ENCODE results near the gene ABCA12. TPM values are rescaled to one million over a fixed set of nuclear protein-coding genes. Genes with fewer than 3 reads are reported as not detected.

ABCA12 gene
- total RNA-seq, 1 donor from 2014 or later, result not detected

GRCh38 chr2:215120401-215120800 is 18.0 kb downstream of the ABCA12 start:
- no peak for DNase-seq (ENCODE audit: low spot score)

DNA sequence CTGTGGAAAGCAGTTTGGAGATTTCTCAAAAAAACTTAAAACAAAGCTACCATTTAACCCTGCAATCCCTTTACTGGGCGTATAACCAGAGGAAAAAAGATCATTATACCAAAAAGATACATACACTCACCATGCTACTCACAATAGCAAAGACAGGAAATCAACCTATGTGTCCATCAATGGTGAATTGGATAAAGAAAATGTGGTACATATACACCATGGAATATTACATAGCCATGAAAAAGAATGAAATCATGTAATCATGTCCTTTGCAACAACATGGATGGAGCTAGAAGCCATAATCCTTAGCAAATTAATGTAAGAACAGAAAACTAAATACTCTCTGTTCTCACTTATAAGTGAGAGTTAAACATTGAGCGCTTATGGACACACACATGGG is 18.6 kb downstream of the ABCA12 start:
- DNase-seq (ENCODE audit: low spot score), result no peak

DNA sequence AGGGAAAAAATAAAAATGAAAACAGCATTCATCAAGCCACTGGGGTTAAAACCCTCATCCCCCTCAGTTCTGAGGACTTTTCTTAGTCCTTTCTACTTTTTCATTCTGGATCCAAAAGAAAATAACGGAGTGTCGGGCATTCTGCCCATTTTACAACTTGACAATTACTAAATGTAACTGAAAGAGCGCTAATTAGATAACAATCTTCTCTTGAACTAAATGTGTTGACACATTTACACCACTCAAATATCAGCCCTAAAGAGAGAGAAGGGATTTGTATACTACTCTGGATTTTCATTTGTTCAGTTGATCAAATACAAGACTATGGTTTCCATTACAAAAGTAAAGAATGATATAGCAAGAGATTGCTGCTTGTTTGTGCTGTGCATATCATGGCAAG is 27.5 kb downstream of the ABCA12 start:
- no peak for DNase-seq (ENCODE audit: low spot score)

- no peak for DNase-seq (ENCODE audit: low spot score)
Measured at GRCh38 chr2:215107216-215108056, 31.0 kb downstream of the ABCA12 start.

GRCh38 chr2:215105607-215106354 is 32.6 kb downstream of the ABCA12 start:
- DNase-seq (ENCODE audit: low spot score), result no peak

- DNase-seq (ENCODE audit: low spot score), result no peak
Measured at GRCh38 chr2:215104226-215104625, 34.2 kb downstream of the ABCA12 start.

DNA sequence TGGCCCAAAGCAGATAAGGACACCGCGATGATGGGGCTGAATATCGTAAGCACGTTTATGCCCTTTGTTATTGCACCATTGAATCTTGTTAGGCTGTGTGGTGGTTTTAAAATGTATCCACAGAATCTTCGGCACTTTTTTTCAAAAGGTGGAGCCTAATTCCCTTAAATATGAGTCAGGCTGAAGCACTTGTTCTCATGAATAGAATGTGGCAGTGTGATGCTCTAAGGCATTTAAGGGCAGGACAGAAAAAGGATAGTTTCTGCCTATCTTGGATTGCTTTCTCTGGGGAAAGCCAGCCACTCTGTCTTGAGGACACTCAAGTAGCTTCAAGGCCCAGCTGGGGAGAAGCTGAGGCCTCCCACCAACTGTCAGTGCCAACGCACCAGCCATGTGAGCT is 39.6 kb downstream of the ABCA12 start:
- DNase-seq (ENCODE audit: low spot score), result no peak

DNA sequence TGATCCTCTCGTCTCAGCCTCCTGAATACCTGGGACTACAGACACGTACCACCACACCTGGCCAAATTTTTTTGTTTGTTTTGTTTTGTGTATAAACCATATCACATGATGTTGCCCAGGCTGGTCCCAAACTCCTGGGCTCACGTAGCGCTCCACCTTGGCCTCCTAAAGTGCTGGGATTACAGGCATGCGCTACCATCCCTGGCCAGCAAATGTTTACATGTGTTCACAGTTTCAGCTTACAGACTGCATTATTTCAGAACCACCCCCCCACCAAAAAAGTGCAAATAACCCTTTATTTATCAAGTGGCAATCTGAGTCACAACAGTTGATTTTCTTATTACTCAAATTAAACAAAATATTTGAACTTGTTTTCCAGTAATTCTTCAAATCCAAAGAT is 54.3 kb downstream of the ABCA12 start:
- no peak for DNase-seq (ENCODE audit: low spot score)

- no peak for DNase-seq (ENCODE audit: low spot score)
Measured at GRCh38 chr2:215083146-215083545, 55.3 kb downstream of the ABCA12 start.

- DNase-seq (ENCODE audit: low spot score), result no peak
Measured at GRCh38 chr2:215082446-215082845, 56.0 kb downstream of the ABCA12 start.

GRCh38 chr2:215080545-215080944 is 57.9 kb downstream of the ABCA12 start:
- no peak for DNase-seq (ENCODE audit: low spot score)

DNA sequence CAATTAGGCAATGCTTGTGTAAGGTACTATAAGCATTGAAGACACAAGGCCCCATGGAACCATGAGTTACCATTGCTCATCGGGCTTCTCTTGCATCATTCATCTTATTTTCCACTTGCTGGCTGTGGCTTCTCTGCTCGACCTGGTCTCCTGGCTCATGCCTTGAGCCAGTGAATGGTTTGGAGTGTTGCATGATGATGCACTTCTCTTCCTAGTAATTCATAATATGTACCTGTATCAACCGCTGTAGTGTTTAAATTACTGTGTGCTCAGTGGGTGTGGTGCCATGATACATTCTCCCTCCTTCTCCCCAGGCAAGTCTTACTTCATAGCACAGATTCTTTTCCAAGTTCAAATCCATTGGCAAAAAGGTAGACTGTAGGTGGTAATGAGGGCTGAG is 66.8 kb downstream of the ABCA12 start:
- DNase-seq (ENCODE audit: low spot score), result no peak

DNA sequence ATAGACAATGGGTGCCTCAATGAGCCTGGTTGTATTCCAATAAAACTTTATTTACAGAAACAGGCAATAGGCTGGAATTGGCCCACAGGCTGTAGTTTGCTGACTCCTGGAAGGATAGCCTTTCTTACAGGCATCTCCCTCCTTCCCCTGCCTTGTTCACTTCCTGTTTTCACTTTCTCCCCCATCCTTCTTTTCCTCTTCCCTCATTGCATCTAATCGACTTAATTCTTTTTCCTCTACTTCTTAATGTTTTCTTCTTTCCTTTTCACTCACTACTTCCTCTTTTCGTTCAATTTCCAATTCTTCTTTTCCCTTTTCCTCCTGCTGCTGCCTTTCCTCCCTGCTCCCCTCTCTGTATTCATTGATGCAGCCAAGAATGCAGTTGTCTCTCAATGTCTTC is 70.0 kb downstream of the ABCA12 start:
- no peak for DNase-seq (ENCODE audit: low spot score)

DNA sequence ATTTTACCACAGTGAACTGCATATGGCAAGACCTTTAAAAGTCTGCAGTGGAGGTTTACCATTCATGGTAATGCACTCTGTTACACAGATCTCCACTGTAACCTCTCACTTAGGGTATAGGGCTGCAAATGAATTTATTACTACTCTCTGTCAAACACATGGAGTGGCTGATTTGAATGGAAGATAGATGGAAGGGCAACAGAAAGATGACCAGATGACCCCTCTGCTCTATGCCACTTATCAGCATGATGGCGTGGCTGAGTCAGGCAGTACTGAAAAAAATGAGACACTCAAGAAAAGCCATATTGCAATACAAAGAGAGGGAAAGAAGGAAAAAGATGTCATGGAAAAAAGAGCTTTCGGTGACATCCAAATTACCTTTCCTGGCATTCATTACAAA is 72.3 kb downstream of the ABCA12 start:
- no peak for DNase-seq (ENCODE audit: low spot score)

DNA sequence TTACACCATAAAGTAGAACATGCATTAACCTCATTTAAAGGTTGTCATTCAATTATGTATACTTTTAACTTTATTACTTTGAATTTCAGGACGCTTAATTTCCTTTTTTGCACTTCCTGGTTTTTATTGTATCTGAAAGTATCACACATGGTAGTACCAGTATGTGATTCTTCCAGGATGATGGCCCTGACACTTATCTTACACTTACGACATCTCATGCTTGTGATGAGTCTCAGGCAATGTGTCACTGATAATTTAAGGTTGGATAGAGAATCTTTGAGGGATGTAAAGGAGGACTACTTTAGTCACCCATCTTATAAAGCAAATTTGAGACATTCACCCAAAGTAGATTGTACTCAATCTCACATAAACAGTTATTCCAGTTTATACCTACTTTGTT is 74.9 kb downstream of the ABCA12 start:
- DNase-seq (ENCODE audit: low spot score), result no peak

DNA sequence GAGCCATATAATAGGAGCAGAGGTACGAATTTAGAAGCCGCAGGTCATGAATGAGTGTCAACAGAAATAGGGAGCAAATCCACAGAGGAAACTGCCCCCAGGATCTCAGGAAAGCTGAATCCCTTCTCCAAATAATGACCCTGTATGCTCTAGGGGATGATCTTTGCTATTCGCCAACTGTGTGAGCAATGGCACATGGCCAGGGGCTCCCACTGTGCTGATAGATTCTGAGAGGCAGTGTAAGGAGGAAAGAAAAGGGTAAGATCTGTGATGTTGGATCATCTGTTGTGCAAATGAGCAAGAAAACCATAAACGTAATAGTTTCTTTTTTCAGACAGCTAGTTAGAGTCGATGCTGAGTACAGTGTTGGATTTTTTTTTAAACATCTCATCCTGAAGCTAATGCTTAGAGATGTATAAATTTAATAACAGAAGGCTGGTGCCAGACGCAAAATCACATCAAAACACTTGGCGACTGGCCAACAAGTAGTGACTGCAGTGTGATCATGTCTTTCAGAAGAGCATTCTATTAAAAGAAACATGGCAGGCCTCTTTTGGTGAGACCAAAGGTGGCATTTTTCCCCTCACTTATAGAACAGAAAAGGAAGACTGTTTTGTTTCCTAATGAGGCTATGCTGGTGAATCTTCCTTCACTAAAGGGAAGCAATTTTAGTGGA is 77.4 kb downstream of the ABCA12 start:
- DNase-seq (ENCODE audit: low spot score), result no peak

- DNase-seq (ENCODE audit: low spot score), result no peak
Measured at GRCh38 chr2:215059724-215060123, 78.7 kb downstream of the ABCA12 start.

DNA sequence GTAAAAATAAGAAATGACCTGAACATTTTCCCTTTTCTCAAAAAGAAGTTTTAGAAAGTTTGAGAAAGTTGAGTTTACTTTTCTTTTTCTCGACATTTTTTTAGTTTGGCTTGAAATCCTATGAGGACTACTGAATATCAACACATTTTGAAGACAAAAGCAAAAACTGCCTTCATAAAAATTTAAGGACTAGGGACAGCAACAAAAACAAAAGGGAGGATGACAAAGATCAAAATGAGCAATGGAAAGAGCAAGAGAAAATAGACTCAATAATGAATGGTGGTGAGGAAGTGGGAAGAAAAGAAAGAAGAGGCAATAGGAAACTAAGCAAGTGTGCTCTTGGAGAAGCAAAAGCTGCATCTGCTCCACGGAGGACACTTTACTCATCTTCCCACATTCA is 82.5 kb downstream of the ABCA12 start:
- no peak for DNase-seq (ENCODE audit: low spot score)

GRCh38 chr2:215052810-215053209 is 85.6 kb downstream of the ABCA12 start:
- no peak for DNase-seq (ENCODE audit: low spot score)

- no peak for DNase-seq (ENCODE audit: low spot score)
Measured at GRCh38 chr2:215052404-215052803, 86.0 kb downstream of the ABCA12 start.

- DNase-seq (ENCODE audit: low spot score), result no peak
Measured at GRCh38 chr2:215049341-215049740, 89.1 kb downstream of the ABCA12 start.

- DNase-seq (ENCODE audit: low spot score), result no peak
Measured at GRCh38 chr2:215038421-215038820, 100.0 kb downstream of the ABCA12 start.

All from mesenteric fat pad (tissue), 1 donor.